Left lung (tissue), 10 donors: ENCODE results near the gene KLK1. TPM values are rescaled to one million over a fixed set of nuclear protein-coding genes. Genes with fewer than 3 reads are reported as not detected.

Experiments
- ATAC-seq: fragments of 200-7000 bp; cut with Tn5 transposase; one replicate; pipeline ENCODE4 v1.9.1; 2020; ENCODE audit warnings: moderate library complexity
- DNase-seq, 4 donors: peaks; one replicate each; pipeline ENCODE4 v3.0.0-alpha.2; 2013 to 2020
- H3K27ac ChIP-seq, 2 donors: fragments of 200-600 bp; sonication (generic) in 1 of 2; one replicate each; pipeline versions ENCODE4 v1.5.0 to v1.8.0; 2020 to 2021
- H3K27me3 ChIP-seq, 2 donors: fragments of 200-600 bp; sonication (generic) in 1 of 2; one replicate each; pipeline versions ENCODE4 v1.5.0 to v1.8.0; 2020 to 2021
- H3K36me3 ChIP-seq, 2 donors: fragments of 200-600 bp; sonication (generic) in 1 of 2; one replicate each; pipeline versions ENCODE4 v1.5.0 to v1.8.0; 2020 to 2021
- H3K4me1 ChIP-seq, 2 donors: fragments of 200-600 bp; one replicate each; pipeline ENCODE4 v1.8.0; 2021
- H3K4me3 ChIP-seq, 2 donors: fragments of 200-600 bp; sonication (generic) in 1 of 2; one replicate each; pipeline versions ENCODE4 v1.5.0 to v1.8.0; 2020 to 2021; ENCODE audit warnings: mild to moderate bottlenecking in 1 of 2
- H3K9me3 ChIP-seq, 2 donors: fragments of 200-600 bp; sonication (generic) in 1 of 2; one replicate each; pipeline versions ENCODE4 v1.5.0 to v1.8.0; 2020 to 2021
- intact Hi-C, 2 donors: fragments of 100-400 bp; cut with DNase I; formaldehyde crosslinking; loops; one replicate each; pipeline versions ENCODE4 v1.11.2 to v1.14.2; 2022
- polyA plus RNA-seq, 6 donors: library from polyadenylated mRNA; unstranded; fragments of 120-200 nt; gene quantifications; one replicate each; pipeline ENCODE4 v1.2.1, GENCODE V29; 2013; ENCODE audit not compliant: insufficient read length in 6 of 6
- total RNA-seq, 2 donors: library from RNA; stranded (reverse); fragmentation: NEBNext Ultra II Directional; extraction: Animal tissue kit (Norgen Biotek cat#: 25700); gene quantifications; one replicate each; pipeline ENCODE4 v1.2.1, GENCODE V29; 2021
- TF ChIP-seq, protein P1 (sequence below), 2 donors: fragments of 200-600 bp; sonication (generic) in 1 of 2; IDR thresholded peaks; one replicate each; pipeline versions ENCODE4 v1.5.0 to v1.8.0; 2021; ENCODE audit warnings: antibody characterized with exemption in 2 of 2
- donor health status: DM: no; HTN: yes; CAD: no.
- donor health status: DM: no; HTN: no; CAD: no.

KLK1 gene
- total and polyA plus RNA-seq, 8 donors = 0.29 to 0.76 (median 0.60) TPM

- no peak overlapping the region for H3K27ac ChIP-seq
- H3K4me3 ChIP-seq = no peak overlapping the region
- H3K27me3 ChIP-seq = no peaks in the 10 kb centered on the region
- ATAC-seq (no peak), DNase-seq (no peak)
- peaks cover 12 to 19% of the 10 kb centered on the region in 2 donors for H3K4me1 ChIP-seq
- TF ChIP-seq, protein P1, sequence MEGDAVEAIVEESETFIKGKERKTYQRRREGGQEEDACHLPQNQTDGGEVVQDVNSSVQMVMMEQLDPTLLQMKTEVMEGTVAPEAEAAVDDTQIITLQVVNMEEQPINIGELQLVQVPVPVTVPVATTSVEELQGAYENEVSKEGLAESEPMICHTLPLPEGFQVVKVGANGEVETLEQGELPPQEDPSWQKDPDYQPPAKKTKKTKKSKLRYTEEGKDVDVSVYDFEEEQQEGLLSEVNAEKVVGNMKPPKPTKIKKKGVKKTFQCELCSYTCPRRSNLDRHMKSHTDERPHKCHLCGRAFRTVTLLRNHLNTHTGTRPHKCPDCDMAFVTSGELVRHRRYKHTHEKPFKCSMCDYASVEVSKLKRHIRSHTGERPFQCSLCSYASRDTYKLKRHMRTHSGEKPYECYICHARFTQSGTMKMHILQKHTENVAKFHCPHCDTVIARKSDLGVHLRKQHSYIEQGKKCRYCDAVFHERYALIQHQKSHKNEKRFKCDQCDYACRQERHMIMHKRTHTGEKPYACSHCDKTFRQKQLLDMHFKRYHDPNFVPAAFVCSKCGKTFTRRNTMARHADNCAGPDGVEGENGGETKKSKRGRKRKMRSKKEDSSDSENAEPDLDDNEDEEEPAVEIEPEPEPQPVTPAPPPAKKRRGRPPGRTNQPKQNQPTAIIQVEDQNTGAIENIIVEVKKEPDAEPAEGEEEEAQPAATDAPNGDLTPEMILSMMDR (IDR thresholded peaks at IDR 0.05) = no peak
- intact Hi-C loops = no loop called here
- peaks cover 0 to 63% of the 10 kb centered on the region in 2 donors for H3K36me3 ChIP-seq
- no peaks in the 10 kb centered on the region for H3K9me3 ChIP-seq
Measured at GRCh38 chr19:50798659-50799546, 24.7 kb downstream of the KLK1 start.

- no peaks in the 10 kb centered on the region for H3K27me3 ChIP-seq
- no peak for DNase-seq
- intact Hi-C loops = no loop called here
- H3K9me3 ChIP-seq = no peaks in the 10 kb centered on the region
- ATAC-seq = no peak
- H3K4me1 ChIP-seq = peaks cover 4 to 11% of the 10 kb centered on the region in 2 donors
- no peak overlapping the region for H3K27ac ChIP-seq
- no peak overlapping the region for H3K4me3 ChIP-seq
- peaks cover 0 to 63% of the 10 kb centered on the region in 2 donors for H3K36me3 ChIP-seq
- TF ChIP-seq, protein P1 (IDR thresholded peaks at IDR 0.05) = no peak
Measured at GRCh38 chr19:50797781-50798658, 25.6 kb downstream of the KLK1 start.

- DNase-seq = no peak
- no peak overlapping the region for H3K4me3 ChIP-seq
- H3K4me1 ChIP-seq = peaks cover 0 to 4% of the 10 kb centered on the region in 2 donors
- peaks cover 0 to 62% of the 10 kb centered on the region in 2 donors for H3K36me3 ChIP-seq
- intact Hi-C loops = no loop called here
- no peaks in the 10 kb centered on the region for H3K27me3 ChIP-seq
- TF ChIP-seq, protein P1 (IDR thresholded peaks at IDR 0.05) = no peak
- ATAC-seq = no peak
- no peak overlapping the region for H3K27ac ChIP-seq
- H3K9me3 ChIP-seq = no peaks in the 10 kb centered on the region
Measured at GRCh38 chr19:50797429-50797780, 26.2 kb downstream of the KLK1 start.

DNA sequence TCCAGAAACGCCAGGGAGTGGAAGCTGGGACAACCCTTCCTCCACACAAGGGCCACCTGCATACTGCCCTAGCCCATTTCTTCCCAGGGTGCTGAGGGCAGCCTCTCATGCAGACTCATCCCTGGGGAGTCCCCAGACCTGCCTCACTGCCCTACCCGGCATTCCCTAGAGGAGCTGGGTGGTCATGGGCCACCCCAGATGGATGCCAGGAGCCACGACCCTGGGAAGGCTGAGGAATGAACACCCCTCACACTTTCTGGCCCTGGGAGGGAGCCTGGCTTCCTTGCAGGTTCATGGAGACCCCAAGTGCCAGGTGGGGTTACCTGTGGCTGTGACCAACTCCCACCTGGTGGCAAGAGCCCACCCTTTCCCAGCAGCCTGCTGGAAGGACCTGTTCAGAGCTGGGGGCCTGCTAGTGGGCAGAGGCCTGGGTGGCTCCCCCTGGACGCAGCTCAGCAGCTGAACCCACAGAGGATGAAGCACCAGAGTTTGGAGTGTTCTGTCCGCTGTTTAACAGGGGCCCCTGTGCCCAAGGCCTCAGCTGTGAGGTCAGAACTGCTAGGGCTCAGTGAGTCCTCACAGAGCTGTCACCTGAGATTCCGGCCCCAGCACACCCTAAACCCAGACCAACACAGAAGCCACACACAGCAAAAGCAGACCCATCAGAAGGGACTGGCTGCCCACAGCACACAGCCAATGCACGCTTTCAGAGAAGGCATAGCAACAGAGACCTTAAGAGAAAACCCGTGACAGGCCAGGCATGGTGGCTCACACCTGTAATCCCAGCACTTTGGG lies 26.8 kb downstream of the KLK1 start:
- Histone ChIP-seq H3K4me1 (no peaks in the 10 kb centered on the region), H3K9me3 (no peaks in the 10 kb centered on the region), H3K27ac (no peak overlapping the region), H3K27me3 (no peaks in the 10 kb centered on the region), H3K4me3 (no peak overlapping the region), H3K36me3 (peaks cover 0 to 56% of the 10 kb centered on the region in 2 donors)
- ATAC-seq = no peak
- TF ChIP-seq, protein P1 (IDR thresholded peaks at IDR 0.05) = no peak
- no peak for DNase-seq
- intact Hi-C loops = no loop called here
